CD14-positive monocyte (primary cell): Measurements from ENCODE around the gene RNF167. TPM values are rescaled to one million over a fixed set of nuclear protein-coding genes. Genes with fewer than 3 reads are reported as not detected.

Source experiments
- DNase-seq, 3 donors: peaks; one replicate each; pipeline ENCODE4 v3.0.0-alpha.2; 2011 to 2022
- H2AFZ ChIP-seq: 2 replicates; pipeline ENCODE4 v1.6.0; 2012; ENCODE audit warnings: mild to moderate bottlenecking, low read depth, low read length, inconsistent platforms; ENCODE audit not compliant: insufficient read depth, poor library complexity, severe bottlenecking
- H3K27ac ChIP-seq, 2 donors: 1 replicate in 1 of 2; 2 replicates in 1 of 2; pipeline ENCODE4 v1.5.1; 2012 to 2013; ENCODE audit warnings: low read length in 2 of 2, control low read depth in 1 of 2, inconsistent platforms in 1 of 2, low read depth in 1 of 2, mild to moderate bottlenecking in 1 of 2
- H3K27me3 ChIP-seq, 2 donors: one replicate each; pipeline versions ENCODE4 v1.6.0 to v1.6.1; 2011 to 2013; ENCODE audit warnings: low read length in 2 of 2; ENCODE audit not compliant: control insufficient read depth in 2 of 2, insufficient read depth in 2 of 2
- H3K36me3 ChIP-seq, 2 donors: replicated peaks in 1 of 2; 1 replicate in 1 of 2; 2 replicates in 1 of 2; pipeline versions ENCODE4 v1.5.1 to v1.6.1; 2012 to 2013; ENCODE audit warnings: low read length in 2 of 2, control low read depth in 1 of 2, inconsistent platforms in 1 of 2, mild to moderate bottlenecking in 1 of 2; ENCODE audit not compliant: insufficient read depth in 2 of 2, control insufficient read depth in 1 of 2
- H3K4me1 ChIP-seq, 2 donors: 1 replicate in 1 of 2; 2 replicates in 1 of 2; pipeline versions ENCODE4 v1.5.1 to v1.6.1; 2012 to 2013; ENCODE audit warnings: low read length in 2 of 2, control low read depth in 1 of 2, inconsistent platforms in 1 of 2, mild to moderate bottlenecking in 1 of 2, moderate library complexity in 1 of 2; ENCODE audit not compliant: insufficient read depth in 2 of 2, control insufficient read depth in 1 of 2
- H3K4me2 ChIP-seq: replicated peaks from 2 replicates; pipeline ENCODE3; 2012; ENCODE audit warnings: low read length, moderate library complexity, mild to moderate bottlenecking; ENCODE audit not compliant: poor library complexity, severe bottlenecking; ENCODE audit errors: extremely low read depth
- H3K4me3 ChIP-seq, 3 experiments: fragments of 200-600 bp in 1 of 3; sonication (generic) in 1 of 3; replicated peaks in 1 of 3; 1 replicate in 2 of 3; 2 replicates in 1 of 3; pipeline ENCODE4 v1.5.1; 2011 to 2013; ENCODE audit warnings: low read length in 3 of 3, mild to moderate bottlenecking in 3 of 3, control low read depth in 2 of 3, low read depth in 2 of 3, inconsistent platforms in 1 of 3, moderate library complexity in 1 of 3
- H3K79me2 ChIP-seq: 2 replicates; pipeline ENCODE4 v1.6.0; 2012; ENCODE audit warnings: mild to moderate bottlenecking, control low read depth, inconsistent platforms, low read length, moderate library complexity; ENCODE audit not compliant: insufficient read depth
- H3K9ac ChIP-seq: 2 replicates; pipeline ENCODE4 v1.6.0; 2017; ENCODE audit warnings: low read length, mild to moderate bottlenecking; ENCODE audit not compliant: insufficient read depth, poor library complexity, severe bottlenecking
- H3K9me3 ChIP-seq, 2 donors: replicated peaks in 1 of 2; 1 replicate in 1 of 2; 2 replicates in 1 of 2; pipeline versions ENCODE4 v1.5.1 to v1.6.1; 2012 to 2013; ENCODE audit warnings: low read length in 2 of 2, control low read depth in 1 of 2; ENCODE audit not compliant: control insufficient read depth in 1 of 2, insufficient read depth in 1 of 2
- H4K20me1 ChIP-seq: 2 replicates; pipeline ENCODE4 v1.6.0; 2012; ENCODE audit warnings: mild to moderate bottlenecking, low read length, control low read depth, moderate library complexity; ENCODE audit not compliant: insufficient read depth
- H3K27ac Mint-ChIP-seq, 7 donors: one replicate each; pipeline ENCODE4 v1.8.0; 2020; ENCODE audit warnings: mild to moderate bottlenecking in 7 of 7, mixed read lengths in 7 of 7, moderate library complexity in 6 of 7, inconsistent platforms in 2 of 7
- H3K27me3 Mint-ChIP-seq, 3 donors: one replicate each; pipeline ENCODE4 v1.8.0; 2021 to 2022; ENCODE audit warnings: low read depth in 3 of 3, mild to moderate bottlenecking in 3 of 3, mixed read lengths in 3 of 3, moderate library complexity in 3 of 3, inconsistent platforms in 1 of 3
- H3K36me3 Mint-ChIP-seq, 2 donors: one replicate each; pipeline ENCODE4 v1.8.0; 2020; ENCODE audit warnings: mixed read lengths in 2 of 2, inconsistent platforms in 1 of 2, mild to moderate bottlenecking in 1 of 2
- H3K4me1 Mint-ChIP-seq: one replicate; pipeline ENCODE4 v1.8.0; 2020; ENCODE audit warnings: mild to moderate bottlenecking, mixed read lengths
- H3K4me3 Mint-ChIP-seq, 2 donors: one replicate each; pipeline ENCODE4 v1.8.0; 2020; ENCODE audit warnings: mild to moderate bottlenecking in 2 of 2, mixed read lengths in 2 of 2, moderate library complexity in 1 of 2
- H3K9me3 Mint-ChIP-seq, 7 donors: one replicate each; pipeline ENCODE4 v1.8.0; 2020 to 2022; ENCODE audit warnings: mixed read lengths in 7 of 7, mild to moderate bottlenecking in 6 of 7, moderate library complexity in 6 of 7, inconsistent platforms in 2 of 7
- CTCF ChIP-seq: fragments of 200-600 bp; IDR thresholded peaks from one replicate; pipeline ENCODE4 v1.8.0; 2022; ENCODE audit warnings: antibody characterized with exemption, mild to moderate bottlenecking
- WGBS: methylation state at CpG from one replicate; pipeline ENCODE4 v1.1.5; 2013; ENCODE audit warnings: missing lambda C conversion rate; ENCODE audit not compliant: insufficient coverage; 5-methylcytosine and 5-hydroxymethylcytosine counted together
- intact Hi-C, 2 donors: fragments of 100-400 bp; cut with micrococcal nuclease; formaldehyde crosslinking; loops; one replicate each; pipeline versions ENCODE4 v1.15.0 to v1.15.1; 2023
- polyA plus RNA-seq, 3 donors: library from polyadenylated mRNA; depleted of rRNA in 1 of 3; unstranded in 2 of 3; stranded (reverse) in 1 of 3; fragments of 300-500 nt in 2 of 3; fragments of >200 nt in 1 of 3; fragmentation: Illumina TruSeq in 2 of 3; gene quantifications; 1 replicate in 2 of 3; 2 replicates in 1 of 3; pipeline ENCODE4 v1.2.3, GENCODE V29; 2012 to 2021

Gene RNF167
- polyA plus RNA-seq, 3 donors, result 17.2 to 105 (median 20.6) TPM

GRCh38 chr17:4955091-4955490 is 15.0 kb downstream of the RNF167 start:
- Histone ChIP-seq H3K79me2 (peaks cover 8% of the 10 kb centered on the region), H3K4me1 (peaks cover 14 to 16% of the 10 kb centered on the region in 2 donors), H3K9me3 (no peaks in the 10 kb centered on the region), H3K27me3 (no peaks in the 10 kb centered on the region), H3K9ac (no peak overlapping the region), H3K36me3 (peaks cover 12% of the 10 kb centered on the region in 2 donors), H3K27ac (no peak overlapping the region), H2AFZ (no peak overlapping the region), H3K4me3 (no peak overlapping the region), H4K20me1 (no peaks in the 10 kb centered on the region), H3K4me2 (no peak overlapping the region)
- DNase-seq, result no peak
- H3K4me1 Mint-ChIP-seq, result peaks cover 17% of the 10 kb centered on the region
- H3K9me3 Mint-ChIP-seq, result no peaks in the 10 kb centered on the region
- TF ChIP-seq CTCF, result no peak
- H3K27me3 Mint-ChIP-seq, result peaks cover 2 to 3% (median 3%) of the 10 kb centered on the region in 3 donors
- intact Hi-C loops, result no loop called here
- no peak overlapping the region for H3K4me3 Mint-ChIP-seq
- WGBS, result 99% methylated on average over 8 of the region's 8 CpGs
- H3K27ac Mint-ChIP-seq, result no peak overlapping the region
- peaks cover 17 to 28% of the 10 kb centered on the region in 2 donors for H3K36me3 Mint-ChIP-seq

- Mint-ChIP-seq H3K4me1 (peaks cover 5% of the 10 kb centered on the region), H3K9me3 (no peaks in the 10 kb centered on the region), H3K4me3 (no peak overlapping the region), H3K36me3 (peaks cover 25 to 42% of the 10 kb centered on the region in 2 donors), H3K27me3 (no peaks in the 10 kb centered on the region), H3K27ac (no peak overlapping the region)
- DNase-seq, result peak in 2 of 3 donors; percentile 33 to 43
- Histone ChIP-seq H3K36me3 (peaks cover 18 to 21% of the 10 kb centered on the region in 2 donors), H3K9me3 (no peaks in the 10 kb centered on the region), H3K4me2 (no peak overlapping the region), H3K27me3 (no peaks in the 10 kb centered on the region), H2AFZ (no peak overlapping the region), H3K4me3 (no peak overlapping the region), H3K27ac (no peak overlapping the region), H3K9ac (no peak overlapping the region), H4K20me1 (no peaks in the 10 kb centered on the region), H3K4me1 (peaks cover 0 to under 1% of the 10 kb centered on the region in 2 donors), H3K79me2 (no peaks in the 10 kb centered on the region)
- intact Hi-C loops, result no loop called here
- peak; percentile 34 for TF ChIP-seq CTCF
- 94% methylated on average over 7 of the region's 10 CpGs for WGBS
Measured at GRCh38 chr17:4956493-4957061, 16.5 kb downstream of the RNF167 start.
